Naive B cell (primary cell): Measurements from ENCODE around the gene ZNF2. TPM values are rescaled to one million over a fixed set of nuclear protein-coding genes. Genes with fewer than 3 reads are reported as not detected.

ENCODE experiments used
- ATAC-seq, 2 donors: fragments of 150-1000 bp; cut with Tn5 transposase; 2 replicates each; pipeline ENCODE4 v1.10.0; 2021; ENCODE audit warnings: low read depth in 2 of 2, mild to moderate bottlenecking in 2 of 2, moderate library complexity in 2 of 2
- DNase-seq: peaks from one replicate; pipeline ENCODE4 v3.0.0; 2022
- H3K27ac Mint-ChIP-seq, 6 donors: one replicate each; pipeline ENCODE4 v1.8.0; 2020 to 2022; ENCODE audit warnings: mild to moderate bottlenecking in 6 of 6, mixed read lengths in 6 of 6, moderate library complexity in 5 of 6, inconsistent platforms in 2 of 6
- H3K27me3 Mint-ChIP-seq, 3 donors: one replicate each; pipeline ENCODE4 v1.8.0; 2021 to 2022; ENCODE audit warnings: mixed read lengths in 3 of 3, mild to moderate bottlenecking in 1 of 3
- H3K36me3 Mint-ChIP-seq, 2 donors: one replicate each; pipeline ENCODE4 v1.8.0; 2020 to 2022; ENCODE audit warnings: mixed read lengths in 2 of 2, inconsistent platforms in 1 of 2, mild to moderate bottlenecking in 1 of 2
- H3K4me1 Mint-ChIP-seq, 3 donors: one replicate each; pipeline ENCODE4 v1.8.0; 2020 to 2022; ENCODE audit warnings: mixed read lengths in 3 of 3, inconsistent platforms in 1 of 3, mild to moderate bottlenecking in 1 of 3, moderate library complexity in 1 of 3
- H3K4me3 Mint-ChIP-seq, 8 donors: one replicate each; pipeline ENCODE4 v1.8.0; 2020 to 2022; ENCODE audit warnings: mild to moderate bottlenecking in 8 of 8, mixed read lengths in 8 of 8, moderate library complexity in 8 of 8, inconsistent platforms in 2 of 8
- H3K9me3 Mint-ChIP-seq, 7 donors: one replicate each; pipeline ENCODE4 v1.8.0; 2020 to 2022; ENCODE audit warnings: mixed read lengths in 7 of 7, mild to moderate bottlenecking in 5 of 7, inconsistent platforms in 2 of 7, moderate library complexity in 1 of 7
- polyA plus RNA-seq, 6 donors: library from polyadenylated mRNA; unstranded; fragments of 300-500 nt; fragmentation: Illumina TruSeq; gene quantifications; one replicate each; pipeline ENCODE4 v1.2.3, GENCODE V29; 2021; ENCODE audit warnings: low read depth in 6 of 6

The ZNF2 gene
- polyA plus RNA-seq, 6 donors from 2014 or later = 2.4 to 7.3 (median 3.4) TPM

DNA sequence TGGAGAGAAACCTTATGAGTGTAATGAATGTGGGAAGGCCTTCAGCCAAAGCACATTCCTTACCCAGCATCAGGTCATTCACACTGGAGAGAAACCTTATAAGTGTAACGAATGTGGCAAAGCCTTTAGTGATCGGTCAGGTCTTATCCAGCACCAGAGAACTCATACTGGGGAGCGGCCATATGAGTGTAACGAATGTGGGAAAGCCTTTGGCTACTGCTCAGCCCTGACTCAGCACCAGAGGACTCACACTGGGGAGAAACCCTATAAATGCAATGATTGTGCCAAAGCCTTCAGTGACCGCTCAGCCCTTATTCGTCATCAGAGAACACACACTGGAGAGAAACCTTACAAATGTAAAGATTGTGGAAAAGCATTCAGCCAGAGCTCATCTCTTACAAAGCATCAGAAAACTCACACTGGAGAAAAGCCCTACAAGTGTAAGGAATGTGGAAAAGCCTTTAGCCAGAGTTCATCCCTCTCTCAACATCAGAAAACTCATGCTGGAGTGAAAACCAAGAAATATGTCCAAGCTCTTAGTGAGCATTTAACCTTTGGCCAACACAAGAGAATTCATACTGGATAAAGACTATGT is 49.5 kb downstream of the ZNF2 start:
- H3K4me1 Mint-ChIP-seq = no peaks in the 10 kb centered on the region
- H3K4me3 Mint-ChIP-seq = peak overlapping the region in 2 of 8 donors; percentile 35 to 40
- no peak overlapping the region for H3K27ac Mint-ChIP-seq
- ATAC-seq = no peak
- H3K9me3 Mint-ChIP-seq = peaks cover 40 to 98% (median 91%) of the 10 kb centered on the region in 7 donors
- H3K36me3 Mint-ChIP-seq = peaks cover 90 to 94% of the 10 kb centered on the region in 2 donors
- DNase-seq = no peak
- no peaks in the 10 kb centered on the region for H3K27me3 Mint-ChIP-seq

DNA sequence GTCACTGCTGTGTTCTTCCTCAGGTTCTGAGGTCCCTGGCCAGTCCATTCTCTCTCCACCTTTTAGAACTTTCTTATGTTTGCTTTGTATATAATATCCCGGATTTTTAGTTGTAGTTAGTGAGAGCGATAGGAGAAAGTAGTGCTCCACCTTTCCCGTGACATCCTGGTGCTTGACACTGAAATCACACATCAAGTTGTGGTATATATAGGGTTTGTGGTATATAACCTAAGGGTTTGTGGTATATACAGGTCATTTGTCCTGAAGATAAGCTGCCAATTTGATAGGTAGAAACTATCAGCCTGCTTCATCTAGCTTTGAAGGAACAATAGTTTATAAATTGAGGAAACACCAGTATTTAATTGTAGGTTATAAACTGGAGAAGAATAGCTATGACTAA is 54.8 kb downstream of the ZNF2 start:
- Mint-ChIP-seq H3K4me3 (no peak overlapping the region), H3K4me1 (no peaks in the 10 kb centered on the region), H3K27me3 (no peaks in the 10 kb centered on the region), H3K27ac (no peak overlapping the region), H3K36me3 (peaks cover 67 to 73% of the 10 kb centered on the region in 2 donors), H3K9me3 (peaks cover 32 to 93% (median 83%) of the 10 kb centered on the region in 7 donors)
- ATAC-seq = no peak
- DNase-seq = no peak

DNA sequence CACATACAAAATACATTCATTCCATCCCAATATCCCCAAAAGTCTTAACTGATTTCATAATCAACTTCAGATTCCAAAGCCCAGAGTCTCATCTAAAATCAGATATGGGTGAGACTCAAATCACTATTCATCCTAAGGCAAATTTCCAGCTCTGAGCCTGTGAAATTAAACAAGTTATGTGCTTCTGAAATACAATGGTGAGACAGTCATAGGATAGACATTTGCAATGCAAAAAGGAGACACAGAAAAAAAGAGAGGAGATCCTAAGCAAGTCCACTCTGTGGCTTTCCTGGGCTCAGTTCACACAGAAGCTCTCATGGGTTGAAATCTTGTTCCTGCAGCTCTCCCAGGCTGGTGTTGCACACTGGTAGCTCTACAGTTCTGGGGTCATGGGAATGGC is 60.0 kb downstream of the ZNF2 start:
- H3K4me1 Mint-ChIP-seq = no peaks in the 10 kb centered on the region
- peaks cover 7 to 69% (median 39%) of the 10 kb centered on the region in 7 donors for H3K9me3 Mint-ChIP-seq

DNA sequence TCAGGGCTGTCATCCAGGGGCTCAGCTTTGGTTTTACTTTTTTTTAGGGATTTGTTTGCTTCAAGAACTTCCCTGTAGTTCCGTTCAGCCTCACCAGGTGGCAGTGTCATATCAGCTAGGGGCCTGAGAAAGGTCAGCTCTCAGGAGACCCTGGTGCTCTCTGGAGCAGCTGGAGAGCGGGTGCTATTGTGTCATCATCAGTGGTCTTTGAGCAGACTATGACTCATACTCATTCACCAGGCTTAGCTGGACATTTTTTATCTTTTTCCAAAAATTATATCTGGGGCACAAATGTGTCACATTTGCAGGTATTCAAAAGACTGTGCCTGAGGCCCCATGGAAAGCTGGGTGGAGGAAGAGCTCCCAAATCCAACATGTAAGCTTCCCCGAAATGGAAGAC is 66.1 kb downstream of the ZNF2 start:
- Mint-ChIP-seq H3K4me3 (no peak overlapping the region), H3K36me3 (peaks cover 0 to 15% of the 10 kb centered on the region in 2 donors), H3K9me3 (peaks cover 3 to 68% (median 8%) of the 10 kb centered on the region in 7 donors), H3K27ac (no peak overlapping the region), H3K4me1 (no peaks in the 10 kb centered on the region), H3K27me3 (no peaks in the 10 kb centered on the region)
- ATAC-seq (no peak), DNase-seq (no peak)

More for the DNA sequence above, 60.0 kb downstream of the ZNF2 start:
- Mint-ChIP-seq H3K27me3 (no peaks in the 10 kb centered on the region), H3K4me3 (no peak overlapping the region), H3K27ac (no peak overlapping the region), H3K36me3 (peaks cover 30 to 41% of the 10 kb centered on the region in 2 donors)
- ATAC-seq = no peak
- no peak for DNase-seq

GRCh38 chr2:95232232-95232631 is 66.6 kb downstream of the ZNF2 start:
- Mint-ChIP-seq H3K9me3 (peaks cover 0 to 68% (median 9%) of the 10 kb centered on the region in 7 donors), H3K36me3 (peaks cover 0 to 15% of the 10 kb centered on the region in 2 donors), H3K27me3 (no peaks in the 10 kb centered on the region), H3K4me1 (no peaks in the 10 kb centered on the region), H3K27ac (peak overlapping the region in 1 of 6 donors; percentile 57), H3K4me3 (no peak overlapping the region)
- ATAC-seq (no peak), DNase-seq (no peak)

Other genes with a start within 250 kb of the ZNF2 start
- 1 to 10 TPM in 2 of 6 donors, under 1 TPM in 2, not detected in 2; 0.41 to 1.1 (median 0.75) TPM for gene MAL, start 140.1 kb upstream of the ZNF2 start, polyA plus RNA-seq
- 10 to 100 TPM; 28.5 to 48.2 (median 35.3) TPM for gene MRPS5, start 44.0 kb upstream of the ZNF2 start, polyA plus RNA-seq
- gene ZNF514, start 6.0 kb upstream of the ZNF2 start, polyA plus RNA-seq = 10 to 100 TPM in 3 of 6 donors, 1 to 10 TPM in 3; 6.7 to 11.2 (median 8.9) TPM
- 1 to 10 TPM in 2 of 6 donors, under 1 TPM in 3, not detected in 1; 0.25 to 1.3 (median 0.58) TPM for gene ZNF892, start 41.7 kb downstream of the ZNF2 start, polyA plus RNA-seq
- gene PROM2, start 108.6 kb downstream of the ZNF2 start, polyA plus RNA-seq = not detected
- gene KCNIP3, start 131.5 kb downstream of the ZNF2 start, polyA plus RNA-seq = not detected
- 10 to 100 TPM in 4 of 6 donors, 1 to 10 TPM in 2; 6.7 to 29.3 (median 11.1) TPM for gene FAHD2A, start 236.9 kb downstream of the ZNF2 start, polyA plus RNA-seq